Measurements from ENCODE around the gene CABCOCO1.
"Not testable (repeated sequence)": the region's sequence is repeated elsewhere in the genome, so short reads cannot be mapped to it uniquely, and the experiment has no call there.

The CABCOCO1 gene

DNA sequence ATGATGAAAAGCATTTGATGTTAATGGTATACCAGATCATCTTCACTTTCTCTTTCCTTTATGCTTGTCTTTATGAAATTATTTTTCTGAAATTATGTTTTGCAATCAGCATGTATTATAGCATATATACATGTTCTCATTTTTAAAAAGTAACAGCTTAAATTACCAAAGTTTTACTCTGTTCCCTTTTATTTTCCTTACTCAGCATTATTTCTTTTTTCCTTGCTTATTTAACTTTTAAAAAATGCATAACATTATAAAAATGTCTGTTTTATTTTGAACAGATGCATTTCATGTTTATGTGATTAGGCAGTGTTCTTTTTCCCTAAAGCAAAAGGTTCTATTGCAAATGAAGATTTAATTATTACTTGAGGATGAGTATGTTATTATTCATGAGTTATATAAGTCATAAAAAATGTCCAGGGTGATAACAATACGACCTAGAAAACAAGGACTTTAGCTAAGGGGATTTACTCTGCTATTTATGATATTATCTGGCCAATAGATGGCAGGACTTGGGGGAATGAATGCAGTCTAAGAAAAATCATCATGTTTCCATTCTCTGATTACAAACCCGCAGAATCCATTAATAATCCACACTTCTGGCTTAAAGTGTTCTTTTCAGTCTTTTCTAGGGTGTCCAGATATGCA, 38.5 kb downstream of the CABCOCO1 start:
- intact Hi-C loops (cut with DNase I; ENCODE audit: low total_unique reads) = no loop called here

DNA sequence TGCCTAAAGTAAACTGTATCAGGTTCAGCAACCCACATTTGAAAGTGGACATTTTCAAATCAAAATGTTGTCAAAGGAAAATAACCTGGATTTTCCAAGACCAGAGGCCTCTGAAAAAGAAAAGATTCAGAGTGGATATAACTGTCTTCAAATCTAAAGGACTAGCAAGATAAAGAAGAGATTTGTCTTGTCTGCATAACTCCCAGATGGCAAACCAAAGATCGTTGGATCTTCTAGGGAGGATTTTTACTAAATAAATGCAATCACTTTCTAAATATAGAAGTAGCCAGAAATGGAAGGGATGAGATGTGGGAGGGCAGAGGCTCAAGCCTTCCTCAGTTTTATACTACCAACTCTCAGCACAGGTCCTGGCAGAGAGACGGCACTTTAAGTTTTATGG, 39.0 kb downstream of the CABCOCO1 start:
- H3K27me3 ChIP-seq = no peaks in the 10 kb centered on the region
- no peak overlapping the region for H3K27ac ChIP-seq
- DNase-seq = no peak
- TF ChIP-seq, protein P1, sequence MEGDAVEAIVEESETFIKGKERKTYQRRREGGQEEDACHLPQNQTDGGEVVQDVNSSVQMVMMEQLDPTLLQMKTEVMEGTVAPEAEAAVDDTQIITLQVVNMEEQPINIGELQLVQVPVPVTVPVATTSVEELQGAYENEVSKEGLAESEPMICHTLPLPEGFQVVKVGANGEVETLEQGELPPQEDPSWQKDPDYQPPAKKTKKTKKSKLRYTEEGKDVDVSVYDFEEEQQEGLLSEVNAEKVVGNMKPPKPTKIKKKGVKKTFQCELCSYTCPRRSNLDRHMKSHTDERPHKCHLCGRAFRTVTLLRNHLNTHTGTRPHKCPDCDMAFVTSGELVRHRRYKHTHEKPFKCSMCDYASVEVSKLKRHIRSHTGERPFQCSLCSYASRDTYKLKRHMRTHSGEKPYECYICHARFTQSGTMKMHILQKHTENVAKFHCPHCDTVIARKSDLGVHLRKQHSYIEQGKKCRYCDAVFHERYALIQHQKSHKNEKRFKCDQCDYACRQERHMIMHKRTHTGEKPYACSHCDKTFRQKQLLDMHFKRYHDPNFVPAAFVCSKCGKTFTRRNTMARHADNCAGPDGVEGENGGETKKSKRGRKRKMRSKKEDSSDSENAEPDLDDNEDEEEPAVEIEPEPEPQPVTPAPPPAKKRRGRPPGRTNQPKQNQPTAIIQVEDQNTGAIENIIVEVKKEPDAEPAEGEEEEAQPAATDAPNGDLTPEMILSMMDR (IDR thresholded peaks at IDR 0.05) = no peak
- intact Hi-C loops (cut with DNase I; ENCODE audit: low total_unique reads) = no loop called here
- H3K4me3 ChIP-seq = no peak overlapping the region
- H3K9me3 ChIP-seq = no peaks in the 10 kb centered on the region
- peaks cover 0 to 9% (median 0%) of the 10 kb centered on the region in 4 donors for H3K4me1 ChIP-seq
- H3K36me3 ChIP-seq = no peaks in the 10 kb centered on the region

More for the DNA sequence above, 38.5 kb downstream of the CABCOCO1 start:
- Histone ChIP-seq H3K27ac (no peak overlapping the region), H3K9me3 (no peaks in the 10 kb centered on the region), H3K36me3 (no peaks in the 10 kb centered on the region), H3K27me3 (no peaks in the 10 kb centered on the region), H3K4me3 (no peak overlapping the region), H3K4me1 (peaks cover 0 to 9% (median 0%) of the 10 kb centered on the region in 4 donors)
- TF ChIP-seq, protein P1 (IDR thresholded peaks at IDR 0.05) = no peak
- no peak for DNase-seq

DNA sequence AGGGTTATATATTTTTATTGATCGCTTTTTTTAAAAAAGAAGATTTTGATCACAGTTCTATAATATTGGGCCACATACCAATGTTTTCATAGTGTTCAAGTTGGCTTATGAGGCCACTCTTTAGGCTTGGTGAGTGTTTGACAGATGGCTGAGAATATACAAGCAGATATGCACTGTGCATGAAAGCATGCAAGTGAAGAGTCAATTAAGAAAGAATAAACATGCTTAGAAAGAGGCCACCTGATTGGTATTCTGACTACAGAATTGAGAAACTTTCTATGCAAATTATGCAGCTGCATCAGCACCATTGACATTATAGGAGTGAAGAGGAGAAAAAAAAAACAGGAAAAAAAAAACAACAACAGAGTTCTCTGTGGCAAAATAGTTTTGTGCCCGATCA, 39.9 kb downstream of the CABCOCO1 start:
- H3K4me1 ChIP-seq = peaks cover 0 to 9% (median 0%) of the 10 kb centered on the region in 4 donors

DNA sequence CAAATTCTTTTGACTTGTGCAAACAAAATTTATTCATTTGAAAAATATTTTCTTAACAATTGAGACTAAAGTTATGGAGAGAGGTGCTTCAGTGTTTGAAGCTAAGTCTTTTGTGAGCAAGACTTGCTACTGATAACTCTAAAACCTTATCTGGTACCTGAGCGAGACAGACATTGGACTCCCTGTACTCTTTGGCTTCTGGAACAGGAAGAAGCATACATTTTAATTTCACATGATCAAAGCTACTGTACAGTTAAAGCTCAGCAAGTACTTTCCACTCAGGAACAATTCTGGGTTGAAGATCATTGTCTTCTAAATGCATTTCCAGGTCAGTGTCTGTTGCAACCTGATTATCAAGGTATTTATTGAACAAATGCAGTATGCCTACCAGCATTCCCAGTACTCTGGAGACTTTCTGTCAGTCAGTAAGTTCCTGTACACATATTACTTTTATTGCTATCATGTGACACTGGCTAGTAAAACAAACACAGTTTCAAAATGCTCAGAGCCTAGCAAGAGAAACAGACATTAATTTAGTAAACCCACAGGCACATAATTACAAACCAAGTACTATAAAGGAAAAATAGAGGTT, 42.4 kb downstream of the CABCOCO1 start:
- intact Hi-C loops (cut with DNase I; ENCODE audit: low total_unique reads) = no loop called here
- H3K36me3 ChIP-seq = no peaks in the 10 kb centered on the region
- H3K4me3 ChIP-seq = no peak overlapping the region
- H3K4me1 ChIP-seq = peaks cover 0 to 18% (median 0%) of the 10 kb centered on the region in 4 donors
- TF ChIP-seq, protein P1 (IDR thresholded peaks at IDR 0.05) = no peak
- no peaks in the 10 kb centered on the region for H3K27me3 ChIP-seq
- no peak for DNase-seq
- H3K9me3 ChIP-seq = no peaks in the 10 kb centered on the region
- no peak overlapping the region for H3K27ac ChIP-seq

More for the DNA sequence above, 39.9 kb downstream of the CABCOCO1 start:
- no peak for DNase-seq
- no peak overlapping the region for H3K4me3 ChIP-seq
- TF ChIP-seq, protein P1 (IDR thresholded peaks at IDR 0.05) = no peak
- H3K9me3 ChIP-seq = no peaks in the 10 kb centered on the region
- H3K36me3 ChIP-seq = no peaks in the 10 kb centered on the region
- H3K27me3 ChIP-seq = no peaks in the 10 kb centered on the region
- no peak overlapping the region for H3K27ac ChIP-seq
- intact Hi-C loops (cut with DNase I; ENCODE audit: low total_unique reads) = no loop called here

DNA sequence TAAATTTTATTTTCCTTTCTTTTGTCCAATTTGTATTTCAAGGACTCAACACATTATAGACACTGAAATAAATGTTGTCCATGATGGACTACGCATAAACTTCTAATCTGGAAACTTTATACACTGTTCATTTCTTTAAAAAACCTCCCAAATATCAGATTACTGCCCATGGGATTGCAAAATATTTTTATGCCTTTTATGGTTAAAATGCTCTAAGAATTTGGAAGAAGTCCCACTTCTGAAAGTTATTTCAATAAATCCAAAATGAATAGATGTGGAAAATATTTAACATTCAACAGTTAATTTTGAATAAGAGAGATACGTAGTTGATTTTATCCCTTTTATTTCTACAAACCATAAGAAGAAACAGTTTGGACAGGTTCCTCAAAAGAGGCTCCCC, 46.1 kb downstream of the CABCOCO1 start:
- Histone ChIP-seq H3K27ac (no peak overlapping the region), H3K4me3 (no peak overlapping the region), H3K27me3 (no peaks in the 10 kb centered on the region), H3K9me3 (no peaks in the 10 kb centered on the region), H3K4me1 (peaks cover 0 to 9% (median 0%) of the 10 kb centered on the region in 4 donors), H3K36me3 (no peaks in the 10 kb centered on the region)
- TF ChIP-seq, protein P1 (IDR thresholded peaks at IDR 0.05) = no peak
- DNase-seq = no peak
- intact Hi-C loops (cut with DNase I; ENCODE audit: low total_unique reads) = no loop called here

DNA sequence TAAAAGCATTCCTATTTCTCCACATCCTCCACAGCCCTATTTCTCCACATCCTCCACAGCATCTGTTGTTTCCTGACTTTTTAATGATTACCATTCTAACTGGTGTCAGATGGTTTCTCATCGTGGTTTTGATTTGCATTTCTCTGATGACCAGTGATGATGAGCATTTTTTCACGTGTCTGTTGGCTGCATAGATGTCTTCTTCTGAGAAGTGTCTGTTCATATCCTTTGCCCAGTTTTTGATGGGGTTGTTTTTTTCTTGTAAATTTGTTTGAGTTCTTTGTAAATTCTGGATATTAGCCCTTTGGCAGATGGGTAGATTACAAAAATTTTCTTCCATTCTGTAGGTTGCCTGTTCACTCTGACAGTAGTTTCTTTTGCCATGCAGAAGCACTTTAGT, 49.4 kb downstream of the CABCOCO1 start:
- H3K27me3 ChIP-seq; H3K27ac ChIP-seq; H3K36me3 ChIP-seq; H3K9me3 ChIP-seq; intact Hi-C loops (cut with DNase I; ENCODE audit: low total_unique reads); H3K4me3 ChIP-seq; H3K4me1 ChIP-seq; DNase-seq: not testable (repeated sequence)

DNA sequence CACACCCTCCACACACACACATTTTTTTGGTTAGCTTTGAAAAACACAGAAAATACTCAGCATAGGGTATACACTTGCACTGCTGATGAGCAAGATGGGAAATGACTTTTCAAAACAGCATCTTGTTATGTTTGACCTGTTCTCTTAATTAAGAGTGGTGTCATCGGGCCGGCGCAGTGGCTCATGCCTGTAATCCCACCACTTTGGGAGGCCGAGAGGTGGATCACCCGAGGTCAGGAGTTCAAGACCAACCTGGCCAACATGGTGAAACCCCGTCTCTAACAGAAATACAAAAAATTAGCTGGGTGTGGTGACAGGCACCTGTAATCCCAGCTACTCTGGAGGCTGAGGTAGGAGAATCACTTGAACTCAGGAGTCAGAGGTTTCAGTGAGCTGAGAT, 56.7 kb downstream of the CABCOCO1 start:
- H3K27me3 ChIP-seq; H3K4me1 ChIP-seq; intact Hi-C loops (cut with DNase I; ENCODE audit: low total_unique reads); H3K4me3 ChIP-seq; DNase-seq; H3K9me3 ChIP-seq; H3K36me3 ChIP-seq; H3K27ac ChIP-seq: not testable (repeated sequence)

Data from tibial artery (tissue), 4 donors.